GM23338 (cell line): ENCODE data around the gene CROCC2.

ENCODE experiments used
- CTCF ChIP-seq, 2 experiments: fragments of 200-600 bp in 1 of 2; sonication (generic) in 1 of 2; conservative IDR thresholded peaks; 2 replicates each; pipeline versions ENCODE4 v1.5.1 to v1.6.1; 2016 to 2017; ENCODE audit warnings: antibody characterized with exemption in 2 of 2, low read depth in 2 of 2, mild to moderate bottlenecking in 2 of 2, moderate library complexity in 1 of 2
- EZH2 ChIP-seq: fragments of 200-600 bp; sonication (generic); IDR thresholded peaks from one replicate; pipeline ENCODE4 v1.8.0; 2017; ENCODE audit warnings: antibody characterized with exemption, mild to moderate bottlenecking, low read depth; ENCODE audit not compliant: unreplicated experiment
- EZH2phosphoT487 ChIP-seq: fragments of 200-600 bp; sonication (generic); IDR thresholded peaks from one replicate; pipeline ENCODE4 v1.8.1; 2018; ENCODE audit warnings: antibody characterized with exemption; ENCODE audit not compliant: unreplicated experiment
- NANOG ChIP-seq: IDR thresholded peaks from 2 replicates; pipeline ENCODE4 v1.6.1; 2016; ENCODE audit warnings: antibody characterized with exemption, borderline replicate concordance
- REST ChIP-seq: IDR thresholded peaks from one replicate; pipeline ENCODE4 v1.6.1; 2018; ENCODE audit warnings: antibody characterized with exemption; ENCODE audit not compliant: unreplicated experiment
- STAT1 ChIP-seq: IDR thresholded peaks from one replicate; pipeline ENCODE4 v1.6.1; 2016; ENCODE audit warnings: antibody characterized with exemption; ENCODE audit not compliant: unreplicated experiment
- ZNF331 ChIP-seq: fragments of 250-450 bp; sonication (Bioruptor Pico); IDR thresholded peaks from 2 replicates; pipeline ENCODE4 v1.5.0; 2020; ENCODE audit warnings: low read depth, mild to moderate bottlenecking, moderate library complexity

GRCh38 chr2:240919786-240920782 lies 13.9 kb downstream of the CROCC2 start:
- no peak for TF ChIP-seq CTCF (conservative IDR thresholded peaks at IDR 0.05; ENCODE audit: low read depth in 2 of 2)
- no peak for TF ChIP-seq EZH2phosphoT487
- TF ChIP-seq ZNF331 (CRISPR knock-in tag), result no peak
- TF ChIP-seq EZH2, result no peak
- TF ChIP-seq STAT1, result no peak
- TF ChIP-seq REST, result no peak
- no peak for TF ChIP-seq NANOG
